Measurements from ENCODE around the gene DNALI1. TPM values are rescaled to one million over a fixed set of nuclear protein-coding genes. Genes with fewer than 3 reads are reported as not detected.

The DNALI1 gene
- total and polyA plus RNA-seq, 2 of the 8 experiments (the other 6 are each of a cell fraction or from before 2014, with no cell fraction given) = 8.9 to 11.3 TPM

GRCh38 chr1:37561133-37562132, 4.7 kb downstream of the DNALI1 start (continued):
- TF ChIP-seq CTBP2 (IDR thresholded peaks at IDR 0.05; ENCODE audit: borderline replicate concordance, insufficient read depth, insufficient read length, low read length) = no peak
- TF ChIP-seq SP2 (IDR thresholded peaks at IDR 0.05; ENCODE audit: low read length) = no peak
- peak; percentile 59; the same call in 1 of the 2 replicates for TF ChIP-seq TEAD4 (IDR thresholded peaks at IDR 0.05; ENCODE audit: low read depth, low read length)
- TF ChIP-seq JUND (IDR thresholded peaks at IDR 0.05; ENCODE audit: low read length) = no peak
- TF ChIP-seq TAF1 (IDR thresholded peaks at IDR 0.05; ENCODE audit: low read depth, low read length) = no peak
- TF ChIP-seq GABPA (IDR thresholded peaks at IDR 0.05; ENCODE audit: borderline replicate concordance, insufficient read depth, low read length) = no peak
- 0 out of 4 replicates have a peak, but pooled peaks of 1 of the 2 experiments have one; percentile 65 for TF ChIP-seq HDAC2 (IDR thresholded peaks at IDR 0.05; ENCODE audit: borderline replicate concordance in 1 of 2, low read depth in 2 of 2, low read length in 2 of 2)
- TF ChIP-seq RBBP5 (IDR thresholded peaks at IDR 0.05; ENCODE audit: borderline replicate concordance, low read depth, low read length) = no peak
- no peak for TF ChIP-seq EZH2 (IDR thresholded peaks at IDR 0.05; ENCODE audit: low read depth, low read length, severe bottlenecking)
- no peak for TF ChIP-seq TBP (IDR thresholded peaks at IDR 0.05; ENCODE audit: low read depth, low read length)
- TF ChIP-seq ATF3 (IDR thresholded peaks at IDR 0.05; ENCODE audit: insufficient read depth, low read depth, low read length) = no peak
- TF ChIP-seq CBX8 (IDR thresholded peaks at IDR 0.05; ENCODE audit: borderline replicate concordance, low read depth, low read length) = no peak
- no peak for TF ChIP-seq CHD1 (IDR thresholded peaks at IDR 0.05; ENCODE audit: low read depth, low read length)
- TF ChIP-seq ATF2 (IDR thresholded peaks at IDR 0.05; ENCODE audit: low read length) = no peak
- 0 out of 2 replicates have a peak, but pooled peaks have one; percentile 34 for TF ChIP-seq CREB1 (IDR thresholded peaks at IDR 0.05)
- no peak for TF ChIP-seq NRF1 (IDR thresholded peaks at IDR 0.05; ENCODE audit: low read depth, low read length)
- TF ChIP-seq BRCA1 (IDR thresholded peaks at IDR 0.05; ENCODE audit: low read depth, low read length) = no peak
- TF ChIP-seq FOSL1 (IDR thresholded peaks at IDR 0.05; ENCODE audit: insufficient read depth, low read depth, low read length) = no peak
- TF ChIP-seq EGR1 (IDR thresholded peaks at IDR 0.05; ENCODE audit: borderline replicate concordance, low read depth, low read length) = no peak
- TF ChIP-seq SRF (IDR thresholded peaks at IDR 0.05; ENCODE audit: low read depth, low read length) = no peak
- no peak for TF ChIP-seq GTF2F1 (IDR thresholded peaks at IDR 0.05; ENCODE audit: borderline replicate concordance, low read depth, low read length)
